Stimulated activated CD4-positive, alpha-beta T cell treated with anti-CD3 and anti-CD28 coated beads, Interleukin-2, amount 100 ng/mL, for 24 hours (primary cell): ENCODE results near the gene GSK3B.

ENCODE experiments used
- DNase-seq, 2 donors: peaks; one replicate each; pipeline ENCODE4 v3.0.0-alpha.2; 2020

GSK3B gene

GRCh38 chr3:120093911-120094775 is at the start of gene GSK3B:
Gene GSK3B, minus strand, starts transcription at chr3:120094447. Its CDS starts 1,013 bp downstream, at chr3:120093434.
- DNase-seq: peak; percentile 75 to 99

GRCh38 chr3:120143676-120144075 is 49.4 kb upstream of the GSK3B start:
- DNase-seq: no peak

- no peak for DNase-seq
Measured at GRCh38 chr3:120142236-120142635, 48.0 kb upstream of the GSK3B start.

- DNase-seq: no peak
Measured at GRCh38 chr3:120140098-120140742, 46.0 kb upstream of the GSK3B start.

- no peak for DNase-seq
Measured at GRCh38 chr3:120139140-120139539, 44.9 kb upstream of the GSK3B start.

GRCh38 chr3:120137548-120137947 is 43.3 kb upstream of the GSK3B start:
- DNase-seq: no peak

GRCh38 chr3:120130656-120131055 is 36.4 kb upstream of the GSK3B start:
- DNase-seq: no peak

GRCh38 chr3:120129718-120130513 is 35.7 kb upstream of the GSK3B start:
- no peak for DNase-seq

GRCh38 chr3:120129051-120129450 is 34.8 kb upstream of the GSK3B start:
- no peak for DNase-seq

GRCh38 chr3:120125992-120126391 is 31.7 kb upstream of the GSK3B start:
- no peak for DNase-seq

GRCh38 chr3:120119846-120120510 is 25.7 kb upstream of the GSK3B start:
- no peak for DNase-seq

GRCh38 chr3:120114981-120115380 is 20.7 kb upstream of the GSK3B start:
- no peak for DNase-seq

GRCh38 chr3:120114376-120114775 is 20.1 kb upstream of the GSK3B start:
- DNase-seq: no peak

- DNase-seq: no peak
Measured at GRCh38 chr3:120113128-120114116, 19.2 kb upstream of the GSK3B start.

- no peak for DNase-seq
Measured at GRCh38 chr3:120111898-120112297, 17.7 kb upstream of the GSK3B start.

GRCh38 chr3:120103276-120103675 is 9.0 kb upstream of the GSK3B start:
- DNase-seq: no peak

GRCh38 chr3:120102674-120103073 is 8.4 kb upstream of the GSK3B start:
- DNase-seq: no peak

- DNase-seq: no peak
Measured at GRCh38 chr3:120102232-120102631, 8.0 kb upstream of the GSK3B start.

GRCh38 chr3:120101624-120102023 is 7.4 kb upstream of the GSK3B start:
- DNase-seq: no peak

- DNase-seq: no peak
Measured at GRCh38 chr3:120100711-120101110, 6.5 kb upstream of the GSK3B start.

GRCh38 chr3:120098710-120099109 is 4.5 kb upstream of the GSK3B start:
- no peak for DNase-seq

GRCh38 chr3:120095979-120096426 is 1.8 kb upstream of the GSK3B start:
- no peak for DNase-seq
